Measurements from ENCODE around the gene AGPAT3. TPM values are rescaled to one million over a fixed set of nuclear protein-coding genes. Genes with fewer than 3 reads are reported as not detected.

The AGPAT3 gene
- total and polyA plus RNA-seq, 10 of the 15 experiments (the other 5 are each of a cell fraction or from before 2014, with no cell fraction given): 1.2 to 110 (median 30.8) TPM

GRCh38 chr21:43916691-43917514 lies 51.9 kb downstream of the AGPAT3 start (continued):
- peak; percentile 47; the same call in 1 of the 2 replicates for TF ChIP-seq ZNF687 (IDR thresholded peaks at IDR 0.05)
- no peak for TF ChIP-seq BCL11A (IDR thresholded peaks at IDR 0.05; ENCODE audit: low read depth, low read length)
- TF ChIP-seq ZBTB11 (CRISPR knock-in tag; IDR thresholded peaks at IDR 0.05): no peak
- TF ChIP-seq SUZ12 (IDR thresholded peaks at IDR 0.05; ENCODE audit: unreplicated experiment): no peak
- no peak for TF ChIP-seq FOS (IDR thresholded peaks at IDR 0.05; ENCODE audit: borderline replicate concordance, extremely low read depth, insufficient read length)
- no peak for TF ChIP-seq IRF4 (IDR thresholded peaks at IDR 0.05; ENCODE audit: low read depth, low read length)
- peak in 1 of 2 experiments; percentile 58; a peak in 1 of 3 replicates for TF ChIP-seq EGR1 (IDR thresholded peaks at IDR 0.05; ENCODE audit: borderline replicate concordance in 1 of 2, low read depth in 2 of 2, low read length in 2 of 2)
- peak; percentile 81; the same call in 1 of the 2 replicates for TF ChIP-seq HDGF (IDR thresholded peaks at IDR 0.05)
- TF ChIP-seq POLR2A (IDR thresholded peaks at IDR 0.05; ENCODE audit: low read depth, low read length): peak; percentile 74
- no peak for TF ChIP-seq E2F4 (IDR thresholded peaks at IDR 0.05; ENCODE audit: low read depth, low read length)
- no peak for TF ChIP-seq ATF7 (IDR thresholded peaks at IDR 0.05; ENCODE audit: low read depth)
- no peak for TF ChIP-seq STAT1 (conservative IDR thresholded peaks at IDR 0.05)
- no peak; the same call in 1 of the 2 replicates for TF ChIP-seq SIN3A (IDR thresholded peaks at IDR 0.05; ENCODE audit: low read depth, low read length)
- no peak for TF ChIP-seq PRDM15 (CRISPR knock-in tag; IDR thresholded peaks at IDR 0.05)
- peak; percentile 79 for TF ChIP-seq MXI1 (IDR thresholded peaks at IDR 0.05; ENCODE audit: low read depth, low read length)
